CD4-positive, CD25-positive, alpha-beta regulatory T cell (primary cell): ENCODE measurements around the gene SEC24A. TPM values are rescaled to one million over a fixed set of nuclear protein-coding genes. Genes with fewer than 3 reads are reported as not detected.
A peak's percentile ranks its signal among the peaks of the same experiment; 100 is the strongest.
"Not testable (repeated sequence)": the region's sequence is repeated elsewhere in the genome, so short reads cannot be mapped to it uniquely, and the experiment has no call there.

Source experiments
- ATAC-seq, 2 donors: fragments of 150-1000 bp; cut with Tn5 transposase; one replicate each; pipeline ENCODE4 v1.10.0; 2021; ENCODE audit warnings: low read depth in 2 of 2, moderate number of reproducible peaks in 2 of 2, moderate library complexity in 1 of 2
- DNase-seq, 3 donors: peaks; one replicate each; pipeline versions ENCODE4 v3.0.0 to v3.0.0-alpha.2; 2012 to 2022; ENCODE audit warnings: mixed read lengths in 1 of 3
- H3K27ac ChIP-seq: one replicate; pipeline ENCODE4 v1.7.0; 2013; ENCODE audit warnings: mild to moderate bottlenecking, low read length; ENCODE audit not compliant: insufficient read depth, poor library complexity, severe bottlenecking
- H3K27me3 ChIP-seq: one replicate; pipeline ENCODE4 v1.7.0; 2013; ENCODE audit warnings: low read length; ENCODE audit not compliant: control insufficient read depth, insufficient read depth
- H3K36me3 ChIP-seq: one replicate; pipeline ENCODE4 v1.7.0; 2013; ENCODE audit warnings: mild to moderate bottlenecking, low read length, moderate library complexity; ENCODE audit not compliant: control insufficient read depth, insufficient read depth
- H3K4me1 ChIP-seq: 2 replicates; pipeline ENCODE4 v1.7.0; 2013; ENCODE audit warnings: mild to moderate bottlenecking, low read length; ENCODE audit not compliant: insufficient read depth, control insufficient read depth, poor library complexity, severe bottlenecking
- H3K4me3 ChIP-seq: one replicate; pipeline ENCODE4 v1.7.0; 2013; ENCODE audit warnings: low read depth, mild to moderate bottlenecking, low read length, moderate library complexity
- H3K9me3 ChIP-seq, 2 experiments: 1 replicate in 1 of 2; 2 replicates in 1 of 2; pipeline ENCODE4 v1.7.0; 2013; ENCODE audit warnings: low read length in 2 of 2, mild to moderate bottlenecking in 1 of 2, moderate library complexity in 1 of 2; ENCODE audit not compliant: control insufficient read depth in 2 of 2
- H3K27ac Mint-ChIP-seq, 3 donors: one replicate each; pipeline ENCODE4 v1.8.0; 2020 to 2022; ENCODE audit warnings: mild to moderate bottlenecking in 3 of 3, mixed read lengths in 3 of 3, moderate library complexity in 2 of 3
- H3K27me3 Mint-ChIP-seq: one replicate; pipeline ENCODE4 v1.8.0; 2022; ENCODE audit warnings: mild to moderate bottlenecking, mixed read lengths
- H3K36me3 Mint-ChIP-seq: one replicate; pipeline ENCODE4 v1.8.0; 2020; ENCODE audit warnings: mixed read lengths
- H3K4me1 Mint-ChIP-seq, 4 donors: one replicate each; pipeline ENCODE4 v1.8.0; 2020 to 2022; ENCODE audit warnings: mixed read lengths in 4 of 4, mild to moderate bottlenecking in 1 of 4
- H3K4me3 Mint-ChIP-seq, 4 donors: one replicate each; pipeline ENCODE4 v1.8.0; 2020 to 2022; ENCODE audit warnings: mild to moderate bottlenecking in 4 of 4, mixed read lengths in 4 of 4, moderate library complexity in 3 of 4
- H3K9me3 Mint-ChIP-seq, 7 donors: one replicate each; pipeline ENCODE4 v1.8.0; 2020 to 2022; ENCODE audit warnings: mixed read lengths in 7 of 7, mild to moderate bottlenecking in 3 of 7, moderate library complexity in 2 of 7
- polyA plus RNA-seq, 4 donors: library from polyadenylated mRNA; unstranded; fragments of 300-500 nt; fragmentation: Illumina TruSeq; gene quantifications; one replicate each; pipeline ENCODE4 v1.2.3, GENCODE V29; 2021
- total RNA-seq: library from RNA; stranded (reverse); gene quantifications from one replicate; pipeline ENCODE4 v1.2.3, GENCODE V29; 2022

Gene SEC24A
- total and polyA plus RNA-seq, 5 donors from 2014 or later = 5.6 to 21.5 (median 7.8) TPM

- not testable (repeated sequence) for H3K27me3 ChIP-seq, H3K9me3 ChIP-seq, H3K4me3 ChIP-seq, H3K4me1 ChIP-seq, H3K36me3 Mint-ChIP-seq, H3K4me1 Mint-ChIP-seq, H3K9me3 Mint-ChIP-seq, H3K27ac ChIP-seq, H3K27me3 Mint-ChIP-seq, DNase-seq, H3K4me3 Mint-ChIP-seq, ATAC-seq, H3K27ac Mint-ChIP-seq
- H3K36me3 ChIP-seq = peaks cover 80% of the 10 kb centered on the region
Observed at GRCh38 chr5:134677357-134677756, 28.8 kb downstream of the SEC24A start.

GRCh38 chr5:134690144-134690543 is 41.6 kb downstream of the SEC24A start:
- not testable (repeated sequence) for DNase-seq, H3K9me3 ChIP-seq, H3K9me3 Mint-ChIP-seq, H3K4me3 Mint-ChIP-seq, H3K4me1 Mint-ChIP-seq, H3K4me3 ChIP-seq, ATAC-seq, H3K27me3 ChIP-seq, H3K27ac Mint-ChIP-seq, H3K4me1 ChIP-seq, H3K27me3 Mint-ChIP-seq, H3K27ac ChIP-seq
- H3K36me3 Mint-ChIP-seq = peaks cover 40% of the 10 kb centered on the region
- peaks cover 46% of the 10 kb centered on the region for H3K36me3 ChIP-seq

GRCh38 chr5:134692722-134693121 is 44.1 kb downstream of the SEC24A start:
- DNase-seq (no peak), ATAC-seq (no peak)
- Mint-ChIP-seq H3K4me1 (no peaks in the 10 kb centered on the region), H3K36me3 (peaks cover 34% of the 10 kb centered on the region), H3K27ac (no peak overlapping the region), H3K9me3 (no peaks in the 10 kb centered on the region), H3K4me3 (no peak overlapping the region), H3K27me3 (no peaks in the 10 kb centered on the region)
- Histone ChIP-seq H3K27ac (no peak overlapping the region), H3K4me3 (no peak overlapping the region), H3K36me3 (peaks cover 48% of the 10 kb centered on the region), H3K4me1 (no peaks in the 10 kb centered on the region), H3K9me3 (no peaks in the 10 kb centered on the region), H3K27me3 (no peaks in the 10 kb centered on the region)

GRCh38 chr5:134708301-134708700 is 59.7 kb downstream of the SEC24A start:
- H3K4me3 Mint-ChIP-seq = no peak overlapping the region

GRCh38 chr5:134714120-134714519 is 65.5 kb downstream of the SEC24A start:
- no peaks in the 10 kb centered on the region for H3K9me3 Mint-ChIP-seq
- peaks cover 34% of the 10 kb centered on the region for H3K36me3 Mint-ChIP-seq
- H3K4me1 Mint-ChIP-seq = no peaks in the 10 kb centered on the region
- DNase-seq (no peak), ATAC-seq (no peak)
- H3K4me3 Mint-ChIP-seq = no peak overlapping the region
- Histone ChIP-seq H3K36me3 (peaks cover 46% of the 10 kb centered on the region), H3K9me3 (no peaks in the 10 kb centered on the region), H3K4me1 (no peaks in the 10 kb centered on the region), H3K4me3 (no peak overlapping the region), H3K27ac (no peak overlapping the region), H3K27me3 (no peaks in the 10 kb centered on the region)
- no peak overlapping the region for H3K27ac Mint-ChIP-seq
- H3K27me3 Mint-ChIP-seq = no peaks in the 10 kb centered on the region

More at GRCh38 chr5:134708301-134708700, 59.7 kb downstream of the SEC24A start:
- no peak for ATAC-seq
- Mint-ChIP-seq H3K9me3 (no peaks in the 10 kb centered on the region), H3K4me1 (no peaks in the 10 kb centered on the region), H3K36me3 (peaks cover 32% of the 10 kb centered on the region), H3K27ac (peak overlapping the region in 1 of 3 donors; percentile 42), H3K27me3 (no peaks in the 10 kb centered on the region)
- H3K27ac ChIP-seq = no peak overlapping the region
- no peaks in the 10 kb centered on the region for H3K27me3 ChIP-seq
- no peaks in the 10 kb centered on the region for H3K9me3 ChIP-seq
- no peak overlapping the region for H3K4me3 ChIP-seq
- H3K4me1 ChIP-seq = no peaks in the 10 kb centered on the region
- DNase-seq = no peak
- H3K36me3 ChIP-seq = peaks cover 50% of the 10 kb centered on the region

- no peaks in the 10 kb centered on the region for H3K4me1 Mint-ChIP-seq
- H3K36me3 ChIP-seq = peaks cover 48% of the 10 kb centered on the region
- H3K4me1 ChIP-seq = no peaks in the 10 kb centered on the region
- no peaks in the 10 kb centered on the region for H3K9me3 Mint-ChIP-seq
- H3K36me3 Mint-ChIP-seq = peaks cover 32% of the 10 kb centered on the region
- ATAC-seq (no peak), DNase-seq (no peak)
- no peaks in the 10 kb centered on the region for H3K27me3 Mint-ChIP-seq
- no peak overlapping the region for H3K27ac Mint-ChIP-seq
- no peaks in the 10 kb centered on the region for H3K27me3 ChIP-seq
- H3K4me3 Mint-ChIP-seq = no peak overlapping the region
- no peak overlapping the region for H3K4me3 ChIP-seq
- no peaks in the 10 kb centered on the region for H3K9me3 ChIP-seq
- H3K27ac ChIP-seq = no peak overlapping the region
Observed at GRCh38 chr5:134714541-134714940, 66.0 kb downstream of the SEC24A start.

- H3K4me1 Mint-ChIP-seq = not testable (repeated sequence)
Observed at GRCh38 chr5:134715466-134715865, 66.9 kb downstream of the SEC24A start.

GRCh38 chr5:134724872-134725271 is 76.3 kb downstream of the SEC24A start:
- Histone ChIP-seq H3K9me3 (no peaks in the 10 kb centered on the region), H3K27ac (no peak overlapping the region), H3K27me3 (no peaks in the 10 kb centered on the region), H3K36me3 (peaks cover 33% of the 10 kb centered on the region), H3K4me1 (no peaks in the 10 kb centered on the region), H3K4me3 (no peak overlapping the region)
- no peaks in the 10 kb centered on the region for H3K27me3 Mint-ChIP-seq
- peaks cover 7% of the 10 kb centered on the region for H3K36me3 Mint-ChIP-seq
- no peak overlapping the region for H3K27ac Mint-ChIP-seq
- H3K4me3 Mint-ChIP-seq = no peak overlapping the region
- H3K4me1 Mint-ChIP-seq = no peaks in the 10 kb centered on the region
- ATAC-seq = no peak
- no peaks in the 10 kb centered on the region for H3K9me3 Mint-ChIP-seq
- no peak for DNase-seq

More at GRCh38 chr5:134715466-134715865, 66.9 kb downstream of the SEC24A start:
- not testable (repeated sequence) for ATAC-seq, H3K4me3 Mint-ChIP-seq, H3K27ac ChIP-seq, DNase-seq, H3K9me3 Mint-ChIP-seq, H3K4me1 ChIP-seq, H3K4me3 ChIP-seq, H3K27me3 ChIP-seq, H3K9me3 ChIP-seq, H3K27me3 Mint-ChIP-seq
- peaks cover 27% of the 10 kb centered on the region for H3K36me3 Mint-ChIP-seq
- H3K36me3 ChIP-seq = peaks cover 48% of the 10 kb centered on the region
- peak overlapping the region in 1 of 3 donors; percentile 30 for H3K27ac Mint-ChIP-seq
